Measurements from ENCODE around the gene BARHL2. TPM values are rescaled to one million over a fixed set of nuclear protein-coding genes. Genes with fewer than 3 reads are reported as not detected.

BARHL2 gene
- total and polyA plus RNA-seq, 2 experiments from 2014 or later: not detected

- TF ChIP-seq CTCF (IDR thresholded peaks at IDR 0.05; ENCODE audit: low read depth, low read length): no peak
- Histone ChIP-seq H3K9me3 (ENCODE audit: low read depth) (no peaks in the 10 kb centered on the region), H3K36me3 (no peaks in the 10 kb centered on the region), H3K4me1 (ENCODE audit: low read depth) (no peaks in the 10 kb centered on the region), H3K27ac (no peak overlapping the region), H3K4me3 (no peak overlapping the region), H3K27me3 (peaks cover 100% of the 10 kb centered on the region)
- DNase-seq (ENCODE audit: low read depth in 1 of 2, low spot score in 1 of 2): no peak
Measured at GRCh38 chr1:90711696-90712095, 5.4 kb downstream of the BARHL2 start.

DNA sequence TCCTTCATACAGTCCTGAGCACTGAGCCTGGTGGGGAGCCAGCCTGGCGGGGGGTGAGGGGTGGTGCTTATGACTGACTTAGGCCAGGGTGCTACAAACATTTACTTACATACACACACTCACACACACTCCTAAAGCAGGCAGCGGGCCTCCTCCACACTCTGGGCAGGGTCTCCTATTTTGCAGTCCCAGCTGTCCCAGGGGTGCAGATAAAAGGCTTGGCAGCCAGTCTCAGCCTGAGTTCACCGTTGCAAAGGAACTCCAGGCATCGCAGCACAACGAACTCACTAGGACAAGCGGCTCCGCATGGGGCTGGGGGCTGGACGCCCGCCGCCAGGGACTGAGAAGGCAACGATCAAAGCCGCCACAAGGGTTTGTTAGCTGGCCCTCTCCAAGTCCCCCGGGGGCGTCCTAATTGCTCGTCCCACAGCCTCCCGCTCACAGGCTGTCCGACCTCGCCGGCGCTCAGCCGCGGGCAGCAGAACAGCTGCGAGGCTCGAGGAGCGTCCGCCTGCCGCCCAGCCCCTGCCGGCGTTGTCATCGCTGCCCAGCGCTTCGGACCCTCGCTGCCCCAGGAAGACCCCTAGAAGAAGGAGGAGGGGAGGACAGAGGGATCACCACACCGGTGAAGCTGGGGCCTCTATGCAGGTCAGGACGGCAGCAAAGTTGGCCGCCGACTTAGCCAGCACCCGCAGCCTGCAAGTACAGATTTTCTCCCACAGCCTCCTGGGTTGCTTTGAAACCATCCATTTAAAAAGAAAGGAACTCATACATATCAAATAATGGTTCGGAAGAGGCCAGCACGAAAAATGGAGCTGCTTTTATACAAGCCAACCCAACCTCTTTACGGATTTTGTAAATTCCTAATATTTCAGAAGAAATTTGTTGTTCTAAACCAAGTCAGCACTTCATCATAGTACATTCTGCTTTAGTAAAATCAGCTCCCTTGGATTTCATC, 6.2 kb downstream of the BARHL2 start:
- no peak for DNase-seq (ENCODE audit: low read depth in 1 of 2, low spot score in 1 of 2)
- no peak for TF ChIP-seq CTCF (IDR thresholded peaks at IDR 0.05; ENCODE audit: low read depth, low read length)
- H3K4me3 ChIP-seq: peak overlapping the region; percentile 6

DNA sequence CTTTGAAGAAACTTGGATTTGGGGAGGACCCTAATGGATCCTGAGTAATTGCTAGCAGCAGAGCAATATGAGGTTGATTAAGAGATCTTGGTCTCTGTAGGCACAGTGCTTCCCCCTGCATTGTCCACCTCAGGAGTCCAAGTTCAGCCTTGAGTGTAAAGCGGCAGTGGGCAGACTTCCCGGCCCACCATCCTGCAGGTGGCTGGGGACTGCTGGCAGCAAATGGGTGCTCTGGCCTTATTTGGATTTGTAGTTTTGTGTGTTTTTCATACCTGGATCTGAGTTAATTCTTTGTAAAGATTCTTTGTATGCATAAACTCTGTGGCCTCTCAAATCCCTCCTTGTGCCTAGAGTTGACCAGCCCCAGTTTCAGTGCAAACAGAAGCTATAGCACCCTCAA, 7.6 kb downstream of the BARHL2 start:
- TF ChIP-seq CTCF (IDR thresholded peaks at IDR 0.05; ENCODE audit: low read depth, low read length): no peak
- peaks cover 100% of the 10 kb centered on the region for H3K27me3 ChIP-seq
- H3K4me3 ChIP-seq: no peak overlapping the region
- no peak overlapping the region for H3K27ac ChIP-seq
- H3K9me3 ChIP-seq (ENCODE audit: low read depth): no peaks in the 10 kb centered on the region
- DNase-seq (ENCODE audit: low read depth in 1 of 2, low spot score in 1 of 2): no peak
- H3K36me3 ChIP-seq: no peaks in the 10 kb centered on the region
- H3K4me1 ChIP-seq (ENCODE audit: low read depth): no peaks in the 10 kb centered on the region

More for the DNA sequence above, 6.2 kb downstream of the BARHL2 start:
- Histone ChIP-seq H3K27me3 (peaks cover 100% of the 10 kb centered on the region), H3K27ac (no peak overlapping the region), H3K9me3 (ENCODE audit: low read depth) (no peaks in the 10 kb centered on the region), H3K36me3 (no peaks in the 10 kb centered on the region), H3K4me1 (ENCODE audit: low read depth) (no peaks in the 10 kb centered on the region)

- H3K4me3 ChIP-seq: no peak overlapping the region
- no peaks in the 10 kb centered on the region for H3K36me3 ChIP-seq
- peaks cover 100% of the 10 kb centered on the region for H3K27me3 ChIP-seq
- no peak overlapping the region for H3K27ac ChIP-seq
- no peaks in the 10 kb centered on the region for H3K4me1 ChIP-seq (ENCODE audit: low read depth)
- no peak for TF ChIP-seq CTCF (IDR thresholded peaks at IDR 0.05; ENCODE audit: low read depth, low read length)
- H3K9me3 ChIP-seq (ENCODE audit: low read depth): no peaks in the 10 kb centered on the region
- no peak for DNase-seq (ENCODE audit: low read depth in 1 of 2, low spot score in 1 of 2)
Measured at GRCh38 chr1:90708826-90709225, 8.3 kb downstream of the BARHL2 start.

DNA sequence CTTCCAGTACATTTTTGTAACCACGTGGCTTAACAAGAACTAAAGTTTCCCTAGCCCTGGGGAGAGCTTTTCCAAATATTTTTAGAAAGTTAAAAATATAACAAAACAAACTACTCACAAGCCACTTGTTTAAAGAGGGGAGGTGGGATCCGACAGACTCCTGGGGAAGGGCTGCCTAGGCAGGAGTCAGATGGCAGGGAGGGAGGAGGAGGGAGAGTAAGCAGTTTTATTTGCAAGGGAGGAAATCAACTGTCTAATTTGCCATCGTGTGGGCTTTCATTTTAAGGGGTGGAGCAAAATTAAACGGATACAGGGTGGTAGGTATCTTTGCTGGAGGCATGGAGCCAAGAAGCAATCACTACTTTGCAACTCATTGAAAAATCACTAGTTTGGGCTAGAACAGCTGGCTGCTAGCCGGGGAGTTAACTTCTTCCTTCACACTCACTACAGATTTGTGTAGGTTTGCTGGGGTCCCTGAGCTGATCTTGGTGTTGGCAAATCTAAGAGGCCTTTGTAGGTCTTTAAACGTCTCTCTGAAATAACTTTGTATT, 8.8 kb downstream of the BARHL2 start:
- no peak for TF ChIP-seq CTCF (IDR thresholded peaks at IDR 0.05; ENCODE audit: low read depth, low read length)
- DNase-seq (ENCODE audit: low read depth in 1 of 2, low spot score in 1 of 2): no peak
- H3K36me3 ChIP-seq: no peaks in the 10 kb centered on the region
- no peaks in the 10 kb centered on the region for H3K9me3 ChIP-seq (ENCODE audit: low read depth)
- H3K4me3 ChIP-seq: no peak overlapping the region
- no peaks in the 10 kb centered on the region for H3K4me1 ChIP-seq (ENCODE audit: low read depth)
- H3K27ac ChIP-seq: no peak overlapping the region
- H3K27me3 ChIP-seq: peaks cover 100% of the 10 kb centered on the region

Measured in cardiac muscle cell (in vitro differentiated cells and primary cell).